Muscle of leg (tissue), 11 donors: ENCODE measurements around the gene PCBP3. TPM values are rescaled to one million over a fixed set of nuclear protein-coding genes. Genes with fewer than 3 reads are reported as not detected.
"Not testable (repeated sequence)": the region's sequence is repeated elsewhere in the genome, so short reads cannot be mapped to it uniquely, and the experiment has no call there.

Experiments used
- DNase-seq: peaks from one replicate; pipeline ENCODE4 v3.0.0; 2013
- H3K27ac ChIP-seq: one replicate; pipeline ENCODE4 v1.5.1; 2013; ENCODE audit warnings: mild to moderate bottlenecking, low read length, control low read depth
- H3K27me3 ChIP-seq: one replicate; pipeline ENCODE4 v1.6.1; 2013; ENCODE audit warnings: low read length; ENCODE audit not compliant: control insufficient read depth, insufficient read depth
- H3K36me3 ChIP-seq: one replicate; pipeline ENCODE4 v1.6.1; 2013; ENCODE audit warnings: low read length; ENCODE audit not compliant: control insufficient read depth, insufficient read depth
- H3K4me1 ChIP-seq: one replicate; pipeline ENCODE4 v1.6.1; 2013; ENCODE audit warnings: low read length; ENCODE audit not compliant: control insufficient read depth, insufficient read depth
- H3K4me3 ChIP-seq: one replicate; pipeline ENCODE4 v1.5.1; 2013; ENCODE audit warnings: low read length, control low read depth
- H3K9me3 ChIP-seq: replicated peaks from 2 replicates; pipeline ENCODE4 v1.6.1; 2013; ENCODE audit warnings: low read depth, low read length; ENCODE audit not compliant: control insufficient read depth
- WGBS: methylation state at CpG from one replicate; pipeline ENCODE4 v1.1.5; 2013; ENCODE audit warnings: missing lambda C conversion rate; ENCODE audit not compliant: insufficient coverage; 5-methylcytosine and 5-hydroxymethylcytosine counted together
- polyA plus RNA-seq, 8 donors: library from polyadenylated mRNA; unstranded; fragments of 120-200 nt; gene quantifications; one replicate each; pipeline versions ENCODE4 v1.2.1 to v1.2.3, GENCODE V29; 2013; ENCODE audit warnings: inconsistent platforms in 1 of 8, low replicate concordance in 1 of 8; ENCODE audit not compliant: insufficient read length in 8 of 8, insufficient read depth in 1 of 8
- total RNA-seq: library from RNA; stranded (reverse); fragments of 120-200 nt; gene quantifications from one replicate; pipeline ENCODE4 v1.2.4, GENCODE V29; 2013

The PCBP3 gene
- total and polyA plus RNA-seq, 9 donors: 0.76 to 2.3 (median 1.2) TPM

- no CpG with 5 or more reads among the region's 5 CpGs for WGBS
These were observed 66.8 kb downstream of the PCBP3 start for GRCh38 chr21:45710306-45710705.

GRCh38 chr21:45713613-45714012 lies 70.1 kb downstream of the PCBP3 start:
- no peak overlapping the region for H3K27ac ChIP-seq
- H3K4me3 ChIP-seq: no peak overlapping the region
- DNase-seq: no peak
- H3K27me3 ChIP-seq: peaks cover 2% of the 10 kb centered on the region
- H3K9me3 ChIP-seq: peaks cover 2% of the 10 kb centered on the region
- no peaks in the 10 kb centered on the region for H3K36me3 ChIP-seq
- H3K4me1 ChIP-seq: peaks cover 2% of the 10 kb centered on the region
- 68% methylated on average over 6 of the region's 6 CpGs for WGBS

More at GRCh38 chr21:45710306-45710705, 66.8 kb downstream of the PCBP3 start:
- H3K27ac ChIP-seq, H3K36me3 ChIP-seq, H3K4me3 ChIP-seq, H3K27me3 ChIP-seq, H3K9me3 ChIP-seq, H3K4me1 ChIP-seq, DNase-seq: not testable (repeated sequence)

GRCh38 chr21:45715441-45715840 lies 71.9 kb downstream of the PCBP3 start:
- Histone ChIP-seq H3K36me3 (no peaks in the 10 kb centered on the region), H3K4me3 (no peak overlapping the region), H3K27me3 (peaks cover 6% of the 10 kb centered on the region), H3K4me1 (no peaks in the 10 kb centered on the region), H3K9me3 (peaks cover 2% of the 10 kb centered on the region), H3K27ac (no peak overlapping the region)
- no CpG with 5 or more reads among the region's 1 CpG for WGBS
- no peak for DNase-seq

GRCh38 chr21:45718413-45718812 lies 74.9 kb downstream of the PCBP3 start:
- no peaks in the 10 kb centered on the region for H3K9me3 ChIP-seq
- H3K36me3 ChIP-seq: no peaks in the 10 kb centered on the region
- no peak overlapping the region for H3K4me3 ChIP-seq
- no peaks in the 10 kb centered on the region for H3K4me1 ChIP-seq
- H3K27me3 ChIP-seq: peaks cover 11% of the 10 kb centered on the region
- no peak for DNase-seq
- 89% methylated on average over 3 of the region's 5 CpGs for WGBS
- H3K27ac ChIP-seq: no peak overlapping the region

GRCh38 chr21:45719177-45719802 lies 75.8 kb downstream of the PCBP3 start:
- DNase-seq: no peak
- 77% methylated on average over 4 of the region's 6 CpGs for WGBS

GRCh38 chr21:45720204-45720603 lies 76.7 kb downstream of the PCBP3 start:
- DNase-seq, H3K27ac ChIP-seq, H3K4me3 ChIP-seq, H3K9me3 ChIP-seq, H3K36me3 ChIP-seq: not testable (repeated sequence)
- no CpG with 5 or more reads among the region's 1 CpG for WGBS
- Histone ChIP-seq H3K27me3 (peaks cover 11% of the 10 kb centered on the region), H3K4me1 (peaks cover 17% of the 10 kb centered on the region)

More at GRCh38 chr21:45719177-45719802, 75.8 kb downstream of the PCBP3 start:
- H3K27ac ChIP-seq: no peak overlapping the region
- peaks cover 8% of the 10 kb centered on the region for H3K4me1 ChIP-seq
- H3K4me3 ChIP-seq: no peak overlapping the region
- H3K27me3 ChIP-seq: peaks cover 11% of the 10 kb centered on the region
- H3K36me3 ChIP-seq: no peaks in the 10 kb centered on the region
- no peaks in the 10 kb centered on the region for H3K9me3 ChIP-seq

- no peak for DNase-seq
- Histone ChIP-seq H3K4me3 (no peak overlapping the region), H3K27ac (no peak overlapping the region), H3K27me3 (peaks cover 11% of the 10 kb centered on the region), H3K9me3 (no peaks in the 10 kb centered on the region), H3K4me1 (peaks cover 24% of the 10 kb centered on the region), H3K36me3 (no peaks in the 10 kb centered on the region)
- 62% methylated on average over 2 of the region's 6 CpGs for WGBS
These were observed 78.1 kb downstream of the PCBP3 start for GRCh38 chr21:45721671-45722070.

- WGBS: 77% methylated on average over 3 of the region's 10 CpGs
- Histone ChIP-seq H3K4me3 (no peak overlapping the region), H3K27me3 (peaks cover 15% of the 10 kb centered on the region), H3K36me3 (no peaks in the 10 kb centered on the region), H3K4me1 (peaks cover 24% of the 10 kb centered on the region), H3K9me3 (no peaks in the 10 kb centered on the region), H3K27ac (no peak overlapping the region)
- DNase-seq: no peak
These were observed 79.8 kb downstream of the PCBP3 start for GRCh38 chr21:45723049-45723958.

GRCh38 chr21:45724345-45724961 lies 80.9 kb downstream of the PCBP3 start:
- Histone ChIP-seq H3K36me3 (no peaks in the 10 kb centered on the region), H3K27ac (peak overlapping the region; percentile 69), H3K4me3 (no peak overlapping the region), H3K9me3 (no peaks in the 10 kb centered on the region), H3K4me1 (peaks cover 24% of the 10 kb centered on the region), H3K27me3 (peaks cover 9% of the 10 kb centered on the region)
- 38% methylated on average over 8 of the region's 13 CpGs for WGBS
- DNase-seq: peak; percentile 79
